DND-41 (cell line): ENCODE results near the gene ARHGAP8.

Experiments
- ATAC-seq: fragments of 200-7000 bp; cut with Tn5 transposase; 3 replicates; pipeline ENCODE4 v1.9.1; 2021; ENCODE audit warnings: low read depth; ENCODE audit not compliant: insufficient read depth
- DNase-seq: peaks from one replicate; pipeline ENCODE4 v3.0.0-alpha.2; 2020
- H2AFZ ChIP-seq: 2 replicates; pipeline ENCODE4 v1.6.0; 2012; ENCODE audit warnings: low read depth, low read length
- H3K27ac ChIP-seq: 2 replicates; pipeline ENCODE4 v1.5.1; 2012; ENCODE audit warnings: low read length, inconsistent platforms
- H3K27me3 ChIP-seq: fragments of 200-600 bp; sonication (generic); 2 replicates; pipeline ENCODE4 v1.6.0; 2012; ENCODE audit warnings: low read length, mild to moderate bottlenecking, inconsistent platforms; ENCODE audit not compliant: insufficient read depth, poor library complexity
- H3K36me3 ChIP-seq: 2 replicates; pipeline ENCODE4 v1.5.1; 2012; ENCODE audit warnings: low read length, inconsistent platforms; ENCODE audit not compliant: insufficient read depth
- H3K4me1 ChIP-seq: 2 replicates; pipeline ENCODE4 v1.5.1; 2012; ENCODE audit warnings: mild to moderate bottlenecking, low read length; ENCODE audit not compliant: insufficient read depth
- H3K4me2 ChIP-seq: 2 replicates; pipeline ENCODE4 v1.6.0; 2012; ENCODE audit warnings: mild to moderate bottlenecking, moderate library complexity, low read length, inconsistent platforms; ENCODE audit not compliant: insufficient read depth
- H3K4me3 ChIP-seq, 2 experiments: fragments of 200-600 bp in 1 of 2; shearing (Covaris generic) in 1 of 2; 2 replicates each; pipeline ENCODE4 v1.5.1; 2012 to 2016; ENCODE audit warnings: inconsistent platforms in 2 of 2, low read length in 2 of 2, mild to moderate bottlenecking in 2 of 2, low read depth in 1 of 2, moderate library complexity in 1 of 2
- H3K79me2 ChIP-seq: 2 replicates; pipeline ENCODE4 v1.6.0; 2012; ENCODE audit warnings: low read length, inconsistent platforms; ENCODE audit not compliant: insufficient read depth
- H3K9ac ChIP-seq: 2 replicates; pipeline ENCODE4 v1.6.0; 2012; ENCODE audit warnings: low read depth, mild to moderate bottlenecking, inconsistent platforms, low read length, moderate library complexity
- H3K9me3 ChIP-seq: 2 replicates; pipeline ENCODE4 v1.5.1; 2012; ENCODE audit warnings: low read length, moderate library complexity, mild to moderate bottlenecking, inconsistent platforms; ENCODE audit not compliant: insufficient read depth, severe bottlenecking
- H4K20me1 ChIP-seq: 2 replicates; pipeline ENCODE4 v1.6.0; 2012; ENCODE audit warnings: low read length; ENCODE audit not compliant: insufficient read depth
- CTCF ChIP-seq: IDR thresholded peaks from 2 replicates; pipeline ENCODE4 v1.5.1; 2012; ENCODE audit warnings: borderline replicate concordance, low read length, moderate library complexity, mild to moderate bottlenecking; ENCODE audit not compliant: poor library complexity, severe bottlenecking; ENCODE audit errors: extremely low read depth
- EZH2 ChIP-seq: IDR thresholded peaks from 3 replicates; pipeline ENCODE4 v1.6.1; 2012; ENCODE audit warnings: borderline replicate concordance, low read depth, mild to moderate bottlenecking, moderate library complexity, low read length, inconsistent platforms; ENCODE audit not compliant: severe bottlenecking

Gene ARHGAP8

GRCh38 chr22:44780876-44781449 lies 28.6 kb downstream of the ARHGAP8 start:
- no peaks in the 10 kb centered on the region for H3K9me3 ChIP-seq
- ATAC-seq (no peak), DNase-seq (no peak)
- H3K4me2 ChIP-seq: no peak overlapping the region
- H3K4me1 ChIP-seq: no peaks in the 10 kb centered on the region
- H3K27me3 ChIP-seq: no peaks in the 10 kb centered on the region
- H3K9ac ChIP-seq: no peak overlapping the region
- no peak overlapping the region for H3K27ac ChIP-seq
- H4K20me1 ChIP-seq: no peaks in the 10 kb centered on the region
- H3K4me3 ChIP-seq: no peak overlapping the region
- H3K36me3 ChIP-seq: no peaks in the 10 kb centered on the region
- H3K79me2 ChIP-seq: no peaks in the 10 kb centered on the region
- no peak overlapping the region for H2AFZ ChIP-seq
- TF ChIP-seq CTCF (no peak), EZH2 (no peak)

- H3K79me2 ChIP-seq: no peaks in the 10 kb centered on the region
Observed at GRCh38 chr22:44782363-44782963, 30.1 kb downstream of the ARHGAP8 start.

GRCh38 chr22:44783091-44783490 lies 30.7 kb downstream of the ARHGAP8 start:
- H3K4me2 ChIP-seq: no peak overlapping the region
- DNase-seq (no peak), ATAC-seq (no peak)
- no peaks in the 10 kb centered on the region for H3K36me3 ChIP-seq
- no peaks in the 10 kb centered on the region for H3K79me2 ChIP-seq
- no peaks in the 10 kb centered on the region for H3K4me1 ChIP-seq
- TF ChIP-seq EZH2 (no peak), CTCF (no peak)
- H3K27me3 ChIP-seq: no peaks in the 10 kb centered on the region
- no peak overlapping the region for H3K9ac ChIP-seq
- no peak overlapping the region for H3K4me3 ChIP-seq
- H3K9me3 ChIP-seq: no peaks in the 10 kb centered on the region
- H2AFZ ChIP-seq: no peak overlapping the region
- H3K27ac ChIP-seq: no peak overlapping the region
- H4K20me1 ChIP-seq: no peaks in the 10 kb centered on the region

More at GRCh38 chr22:44782363-44782963, 30.1 kb downstream of the ARHGAP8 start:
- no peak overlapping the region for H3K27ac ChIP-seq
- no peak overlapping the region for H2AFZ ChIP-seq
- H3K4me1 ChIP-seq: no peaks in the 10 kb centered on the region
- no peak overlapping the region for H3K4me3 ChIP-seq
- DNase-seq (no peak), ATAC-seq (no peak)
- no peaks in the 10 kb centered on the region for H3K36me3 ChIP-seq
- no peak overlapping the region for H3K4me2 ChIP-seq
- no peaks in the 10 kb centered on the region for H3K27me3 ChIP-seq
- H3K9ac ChIP-seq: no peak overlapping the region
- TF ChIP-seq EZH2 (no peak), CTCF (no peak)
- H4K20me1 ChIP-seq: no peaks in the 10 kb centered on the region
- no peaks in the 10 kb centered on the region for H3K9me3 ChIP-seq
